Panc1 (cell line): Measurements from ENCODE around the gene GRN.

Source experiments
- CTCF ChIP-seq: fragments of 450-650 bp; IDR thresholded peaks from 2 replicates; pipeline ENCODE4 v1.5.1; 2017; ENCODE audit warnings: mild to moderate bottlenecking
- REST ChIP-seq, 2 experiments: IDR thresholded peaks; 2 replicates each; pipeline ENCODE4 v1.6.1; 2011 to 2012; ENCODE audit warnings: low read depth in 2 of 2, control low read depth in 1 of 2, low read length in 1 of 2, mild to moderate bottlenecking in 1 of 2, moderate library complexity in 1 of 2; ENCODE audit not compliant: insufficient read depth in 1 of 2
- TCF7L2 ChIP-seq: IDR thresholded peaks from 2 replicates; pipeline ENCODE4 v1.6.1; 2011; ENCODE audit warnings: mild to moderate bottlenecking, low read depth, low read length, inconsistent platforms

- TF ChIP-seq CTCF (no peak), TCF7L2 (no peak), REST (IDR thresholded peaks at IDR 0.05; ENCODE audit: insufficient read depth in 1 of 2, low read depth in 2 of 2, low read length in 1 of 2) (no peak)
Observed at GRCh38 chr17:44351464-44351863, 6.4 kb downstream of the GRN start.
